Stimulated activated CD4-positive, alpha-beta T cell treated with anti-CD3 and anti-CD28 coated beads, Interleukin-15, amount 100 ng/mL, for 24 hours (primary cell): ENCODE results near the gene SOD3.

Experiments used
- DNase-seq: peaks from one replicate; pipeline ENCODE4 v3.0.0-alpha.2; 2020

Gene SOD3

GRCh38 chr4:24794916-24795665, at the start of gene SOD3:
SOD3 (plus strand) TSS chr4:24795573; CDS start chr4:24799522, 3,949 bp downstream.
- no peak for DNase-seq

GRCh38 chr4:24747234-24747975, 48.0 kb upstream of the SOD3 start:
- no peak for DNase-seq

DNA sequence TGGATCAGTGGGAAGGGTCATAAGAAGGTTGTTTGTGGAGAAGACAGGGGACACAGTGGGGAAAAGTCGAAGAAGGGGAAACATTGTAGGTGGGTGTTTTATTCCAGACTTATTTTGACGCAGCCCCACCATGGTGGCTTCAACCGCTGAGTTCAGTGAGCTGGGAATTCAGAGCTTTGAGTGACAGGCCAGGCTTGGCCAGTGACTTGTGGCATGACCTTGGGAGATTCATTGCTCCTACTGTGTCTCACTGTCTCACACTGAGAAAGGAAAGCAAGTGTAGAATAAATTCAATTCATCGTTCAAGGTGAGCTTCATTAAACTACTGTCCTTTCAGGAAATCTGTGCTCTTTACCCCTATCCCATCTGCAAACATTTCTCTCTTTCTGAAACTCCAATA, 47.4 kb upstream of the SOD3 start:
- no peak for DNase-seq

DNA sequence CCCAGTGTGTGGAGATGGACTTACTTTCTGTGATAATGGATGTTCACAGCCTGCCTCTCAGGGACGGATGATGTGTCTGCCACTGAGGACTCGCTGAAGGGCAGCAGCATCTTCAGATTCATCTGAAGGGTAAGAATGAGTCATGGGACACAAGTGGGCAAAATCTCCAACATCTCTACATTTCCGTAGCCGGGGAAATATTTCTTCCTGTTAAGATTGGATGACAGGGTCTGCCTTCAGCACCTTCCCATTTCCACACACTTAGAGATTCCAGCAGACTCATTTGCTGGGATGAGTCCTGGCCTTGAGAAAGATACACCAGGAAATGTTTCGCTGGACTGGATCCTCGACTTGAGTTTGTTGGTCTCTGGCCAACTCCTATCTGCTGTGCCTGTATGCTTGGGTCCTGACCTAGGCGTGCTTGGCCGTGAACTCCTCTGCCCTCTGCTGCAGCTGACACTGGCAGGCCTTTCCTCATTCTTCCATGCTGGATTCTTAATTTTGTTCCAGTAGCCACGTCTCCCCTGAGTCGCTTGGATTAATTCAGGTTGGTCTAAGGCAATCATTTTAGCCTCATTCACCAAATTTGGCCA, 46.5 kb upstream of the SOD3 start:
- no peak for DNase-seq

- no peak for DNase-seq
Observed at GRCh38 chr4:24750106-24750505, 45.3 kb upstream of the SOD3 start.

DNA sequence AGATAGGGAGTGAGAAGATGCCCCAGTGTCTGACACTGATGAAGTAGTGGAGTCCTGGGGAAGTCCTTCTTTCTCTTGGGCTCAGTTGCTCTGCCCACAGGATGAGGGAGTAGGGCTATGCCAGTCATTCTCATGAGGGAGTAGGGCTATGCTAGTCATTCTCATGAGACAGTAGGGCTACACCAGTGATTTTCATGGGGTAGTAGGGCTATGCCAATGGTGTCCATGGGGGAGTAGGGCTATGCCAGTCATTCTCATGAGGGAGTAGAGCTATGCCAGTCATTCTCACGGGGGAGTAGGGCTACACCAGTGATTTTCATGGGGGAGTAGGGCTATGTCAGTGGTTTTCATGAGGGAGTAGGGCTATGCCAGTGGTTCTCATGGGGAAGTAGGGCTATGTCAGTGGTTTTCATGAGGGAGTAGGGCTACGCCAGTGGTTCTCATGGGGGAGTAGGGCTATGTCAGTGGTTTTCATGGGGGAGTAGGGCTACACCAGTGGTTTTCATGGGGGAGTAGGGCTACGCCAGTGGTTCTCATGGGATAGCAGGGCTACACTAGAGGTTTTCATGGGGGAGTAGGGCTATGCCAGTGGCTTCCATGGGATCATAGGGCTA, 43.3 kb upstream of the SOD3 start:
- no peak for DNase-seq

DNA sequence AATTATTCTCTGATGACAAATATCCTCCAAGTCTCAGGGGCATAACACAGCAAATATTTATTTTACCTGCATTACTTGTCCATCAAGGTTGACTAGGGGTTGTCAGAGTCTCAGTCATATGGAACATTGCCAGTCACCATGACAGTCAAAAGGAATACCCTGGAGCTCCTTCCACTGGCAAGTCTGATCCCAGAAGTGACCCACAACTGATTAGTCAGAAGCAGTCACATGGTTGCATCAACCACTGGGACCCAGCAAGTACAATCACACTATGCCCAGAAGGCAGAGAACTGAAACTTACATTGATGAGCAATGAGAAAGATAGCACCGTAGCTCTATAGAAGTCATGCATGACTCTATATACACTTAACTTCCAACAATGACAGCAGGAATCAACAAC, 41.9 kb upstream of the SOD3 start:
- DNase-seq = no peak

GRCh38 chr4:24754571-24754970, 40.8 kb upstream of the SOD3 start:
- DNase-seq = no peak

DNA sequence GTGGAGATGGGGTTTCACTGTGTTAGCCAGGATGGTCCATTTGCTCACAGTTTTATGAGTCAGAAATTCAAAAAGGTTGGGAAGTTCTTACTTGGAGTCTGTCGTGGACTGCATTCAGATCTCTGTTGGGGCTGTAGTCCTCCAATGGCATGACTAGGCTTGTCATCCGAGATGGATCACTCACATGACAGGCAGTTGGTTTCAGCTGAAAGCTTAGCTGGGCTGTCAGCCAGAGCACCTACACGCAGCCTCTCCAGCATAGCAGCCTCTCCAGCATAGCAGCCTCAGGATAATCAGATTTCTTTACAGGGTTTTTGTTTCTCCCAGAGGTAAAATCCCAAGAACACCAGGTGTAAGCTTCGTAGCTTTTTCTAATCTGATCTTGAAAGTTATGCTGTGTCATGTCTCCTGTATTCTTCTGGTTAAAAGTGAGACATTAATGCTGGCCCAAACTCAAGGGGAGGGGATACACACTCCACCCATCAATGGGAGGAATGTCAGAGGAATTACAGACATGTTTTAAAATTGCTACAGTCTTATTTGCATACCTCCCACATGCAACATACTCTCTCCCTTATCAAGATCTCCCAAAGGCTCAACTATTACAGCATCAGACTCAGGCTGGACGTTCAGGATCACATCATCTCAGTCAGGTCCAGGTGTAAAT, 31.6 kb upstream of the SOD3 start:
- no peak for DNase-seq

DNA sequence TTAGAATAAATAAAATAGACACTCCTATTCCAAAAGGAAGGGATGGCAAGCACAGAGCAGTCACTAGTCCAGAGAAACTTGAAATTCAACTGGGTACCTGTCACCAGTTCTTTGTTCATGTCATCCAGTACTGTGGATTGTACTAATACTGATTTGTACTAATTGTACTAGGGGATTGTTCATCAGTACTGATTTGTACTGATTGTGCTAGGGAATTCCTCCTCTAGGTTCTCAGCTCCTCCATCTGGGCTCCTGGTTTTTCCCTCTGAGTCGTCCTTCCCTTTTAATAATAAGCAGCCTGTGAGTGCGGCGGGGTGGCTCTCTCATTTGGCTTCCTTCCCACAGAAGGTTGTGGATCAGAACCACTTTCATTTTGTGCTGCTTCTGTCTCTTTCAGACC, 31.0 kb upstream of the SOD3 start:
- DNase-seq = no peak

DNA sequence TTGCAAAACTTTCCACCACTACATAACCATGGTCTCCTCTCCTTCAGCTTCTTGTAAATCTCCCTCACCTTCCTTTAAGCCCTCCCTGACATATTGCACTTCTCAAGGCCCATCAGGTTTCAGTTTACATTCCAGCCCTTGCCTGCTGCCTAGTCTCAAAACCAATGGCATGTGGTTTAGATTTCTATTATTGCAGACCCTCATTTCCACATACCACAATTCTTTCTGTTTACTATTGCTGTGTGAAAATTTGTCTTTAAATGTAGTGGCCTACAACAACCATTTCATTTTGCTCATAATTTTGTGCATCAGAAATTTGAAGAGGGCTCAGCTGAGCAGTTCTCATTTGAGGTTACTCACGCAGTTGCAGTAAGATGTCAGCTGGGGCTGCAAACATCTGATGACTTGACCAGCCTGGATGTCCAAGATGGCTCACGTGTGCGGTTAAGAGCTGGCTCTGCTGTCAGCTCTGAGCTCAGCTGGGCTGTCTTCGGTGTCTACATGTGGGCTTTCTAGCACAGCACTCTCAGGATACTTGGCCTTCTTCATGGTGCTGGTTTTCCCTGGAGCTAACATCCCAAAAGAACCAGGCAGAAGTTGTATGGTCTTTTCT, 29.9 kb upstream of the SOD3 start:
- no peak for DNase-seq

DNA sequence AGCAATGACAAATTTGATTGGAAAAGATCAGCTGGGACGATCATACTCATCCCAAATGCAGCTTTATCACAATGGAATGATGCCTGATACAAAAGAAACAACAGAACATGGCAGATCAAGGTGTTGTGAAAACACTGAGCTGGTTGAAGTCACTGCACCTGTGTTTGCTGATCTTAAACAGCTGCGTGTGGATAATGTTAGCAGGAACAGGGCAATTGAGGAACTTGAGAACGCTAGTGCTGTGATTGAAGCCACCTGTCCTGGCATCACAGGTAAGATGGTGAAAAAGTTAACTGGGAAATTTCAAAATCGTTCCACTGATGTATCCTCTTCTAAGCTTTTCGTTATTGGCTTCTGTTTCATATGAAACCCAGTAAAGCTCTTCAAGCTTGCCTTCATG, 27.4 kb upstream of the SOD3 start:
- no peak for DNase-seq

DNA sequence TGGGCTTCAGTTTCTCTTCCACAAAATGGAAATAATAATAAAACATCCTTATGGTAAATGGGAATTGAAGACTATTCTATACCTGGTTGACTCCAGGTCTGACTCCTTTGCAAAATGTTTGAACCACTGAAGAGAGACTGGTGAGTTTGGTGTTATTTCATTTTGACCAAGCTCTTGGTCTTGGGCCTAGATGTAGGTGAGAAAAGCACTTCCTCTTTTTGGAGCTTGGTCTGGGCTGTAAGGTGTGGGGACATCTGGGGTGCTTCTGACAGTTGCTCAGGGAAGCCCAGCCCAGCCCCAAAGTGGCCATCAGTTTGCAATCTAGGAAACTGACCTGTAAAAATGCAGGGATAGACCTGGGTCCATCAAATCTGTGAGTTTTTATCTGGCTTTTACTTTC, 26.8 kb upstream of the SOD3 start:
- DNase-seq = no peak

DNA sequence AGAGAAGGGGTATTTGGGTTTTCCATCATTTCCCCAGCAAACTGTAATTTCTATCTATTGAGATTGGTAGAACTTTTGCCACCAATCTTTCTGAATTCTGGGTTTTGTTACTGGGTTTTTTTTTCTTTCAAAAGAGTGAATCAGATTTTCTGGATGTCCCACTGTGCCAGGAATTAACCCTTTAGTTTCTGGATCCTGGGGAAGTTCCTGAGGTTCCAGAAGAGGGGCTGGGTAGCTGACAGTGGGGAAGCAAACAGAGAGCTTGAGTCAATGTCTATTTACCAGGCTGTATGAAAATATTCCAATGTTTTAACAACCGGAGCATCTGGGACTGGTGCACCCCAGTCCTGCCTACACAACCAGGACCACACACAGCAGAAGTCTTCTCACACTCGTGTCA, 25.8 kb upstream of the SOD3 start:
- no peak for DNase-seq

DNA sequence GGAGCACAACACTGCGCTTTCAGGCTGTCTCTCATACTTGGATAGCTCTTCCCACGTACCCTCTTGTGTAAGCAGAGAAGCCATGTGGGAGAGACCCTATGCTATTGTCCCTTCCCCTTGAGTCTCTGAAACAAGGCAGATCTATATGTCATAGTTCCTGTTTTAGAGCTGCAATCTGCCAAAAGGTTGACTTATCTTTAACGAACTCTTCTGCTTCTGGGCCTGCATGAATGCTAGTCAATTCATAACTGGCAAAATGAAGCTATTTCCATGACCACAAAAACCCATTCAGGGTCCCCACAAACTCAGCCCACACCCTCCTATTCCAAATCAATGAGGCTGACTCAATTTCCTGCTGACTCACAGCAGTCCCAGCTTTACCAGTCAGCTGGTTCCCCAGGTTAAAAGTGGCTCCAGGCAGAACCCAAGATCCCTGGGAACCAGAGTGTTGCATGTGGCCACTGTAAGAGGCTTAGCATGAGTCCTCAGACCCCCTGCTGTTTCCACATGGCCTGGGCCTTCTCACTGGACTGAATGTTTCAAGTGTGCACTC, 25.3 kb upstream of the SOD3 start:
- peak; percentile 7 for DNase-seq

- no peak for DNase-seq
Observed at GRCh38 chr4:24770667-24771066, 24.7 kb upstream of the SOD3 start.

DNA sequence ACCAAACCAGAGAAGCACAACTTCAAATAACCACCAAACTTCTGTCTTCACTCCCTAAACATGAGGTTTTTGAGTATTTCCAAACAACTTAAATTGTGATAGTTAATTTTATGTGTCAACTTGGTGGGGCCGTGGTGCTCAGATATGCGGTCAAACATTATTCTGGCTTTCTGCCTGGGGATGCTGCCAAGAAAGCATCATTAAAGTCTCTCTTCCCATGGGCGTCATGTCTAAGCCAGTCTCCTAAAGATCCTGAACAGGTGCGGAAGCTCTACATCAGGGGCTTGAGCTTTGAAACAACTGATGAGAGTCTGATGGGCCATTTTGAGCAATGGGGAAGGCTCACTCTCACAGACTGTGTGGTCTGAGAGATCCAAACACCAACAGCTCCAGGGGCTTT, 24.1 kb upstream of the SOD3 start:
- DNase-seq = no peak

DNA sequence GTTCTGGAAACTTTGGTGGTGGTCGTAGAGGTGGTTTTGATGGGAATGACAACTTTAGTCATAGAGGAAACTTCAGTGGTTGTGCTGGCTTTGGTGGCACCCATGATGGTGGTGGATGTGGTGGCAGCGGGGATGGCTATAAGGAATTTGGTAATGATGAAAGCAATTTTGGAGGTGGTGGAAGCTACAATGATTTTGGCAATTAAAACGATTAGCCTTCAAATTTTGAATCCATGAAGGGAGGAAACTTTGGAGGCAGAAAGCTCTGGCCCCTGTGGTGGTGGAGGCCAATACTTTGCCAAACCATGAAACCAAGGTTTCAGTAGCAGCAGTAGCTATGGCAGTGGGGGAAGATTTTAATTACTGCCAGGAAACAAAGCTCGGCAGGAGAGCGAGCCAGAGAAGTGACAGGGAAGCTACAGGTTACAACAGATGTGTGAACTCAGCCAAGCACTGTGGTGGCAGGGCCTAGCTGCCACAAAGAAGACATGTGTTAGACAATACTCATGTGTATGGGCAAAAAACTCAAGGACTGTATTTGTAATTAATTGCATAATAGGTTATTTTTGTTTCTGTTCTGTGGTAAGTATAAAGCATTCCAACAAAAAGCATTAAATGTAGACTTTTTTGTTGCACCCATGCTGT, 23.2 kb upstream of the SOD3 start:
- no peak for DNase-seq

DNA sequence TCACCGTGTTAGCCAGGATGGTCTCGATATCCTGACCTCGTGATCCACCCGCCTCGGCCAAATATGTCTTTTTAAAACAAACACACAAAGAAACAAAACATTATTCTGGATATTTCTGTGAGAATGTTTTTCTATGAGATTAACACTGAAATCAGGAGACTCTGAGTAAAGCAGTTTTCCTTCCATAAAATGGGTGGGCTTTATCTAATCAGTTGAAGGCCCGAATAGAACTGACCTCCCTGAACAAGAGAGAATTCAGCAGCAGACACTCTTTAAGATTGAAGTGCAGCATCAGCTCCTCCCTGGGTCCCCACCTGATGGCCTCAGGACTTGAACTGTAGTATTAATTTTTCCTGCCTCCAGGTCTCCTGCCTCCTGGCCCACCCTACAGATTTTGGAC, 22.4 kb upstream of the SOD3 start:
- no peak for DNase-seq

DNA sequence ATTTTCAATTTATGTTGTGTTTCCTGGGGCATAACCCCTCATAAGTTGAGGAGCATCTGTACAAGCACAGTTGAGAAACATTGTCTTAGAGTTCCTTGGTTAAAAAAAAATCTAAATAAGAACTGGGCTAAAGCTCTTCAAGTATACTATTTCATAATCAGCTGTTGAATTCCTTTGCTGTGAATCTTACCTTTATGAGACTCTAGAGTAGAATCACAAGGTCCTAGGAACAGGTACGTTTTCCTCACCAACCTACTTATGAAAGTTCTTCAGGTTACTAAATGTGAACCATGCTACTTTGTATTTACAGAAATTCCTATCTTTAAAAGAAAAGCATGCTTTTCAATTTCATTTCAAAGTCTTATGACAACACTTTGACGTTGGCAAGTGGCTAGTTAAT, 20.9 kb upstream of the SOD3 start:
- DNase-seq = no peak

DNA sequence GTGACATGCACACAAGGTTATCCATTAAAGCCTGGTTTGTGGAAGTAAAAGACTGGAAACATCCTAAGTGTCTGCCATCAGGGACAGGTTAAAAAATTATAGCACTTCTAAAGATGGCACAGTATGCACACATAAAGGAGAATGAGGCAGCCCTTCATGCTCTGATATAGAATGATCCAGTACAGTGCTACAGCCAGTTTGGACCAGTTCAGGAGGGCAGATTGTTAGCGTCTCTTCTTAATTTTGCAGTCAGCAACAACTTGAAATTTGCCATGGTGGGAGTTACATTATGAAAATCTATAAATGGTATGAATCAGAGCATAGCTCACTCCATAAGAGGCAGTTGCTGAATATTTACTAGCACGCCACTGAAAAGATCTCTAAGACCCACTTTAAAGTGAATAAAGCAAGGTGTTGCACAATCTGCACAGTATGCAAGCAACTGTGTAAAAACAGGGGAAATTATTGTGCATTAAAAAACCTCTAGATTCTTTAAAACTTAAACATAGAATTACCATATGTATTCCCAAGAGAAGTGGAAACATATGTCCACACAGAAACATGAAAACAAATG, 20.3 kb upstream of the SOD3 start:
- no peak for DNase-seq

- DNase-seq = no peak
Observed at GRCh38 chr4:24775750-24776149, 19.6 kb upstream of the SOD3 start.
